Ovary (tissue), 9 donors: ENCODE data around the gene SLC25A47. TPM values are rescaled to one million over a fixed set of nuclear protein-coding genes. Genes with fewer than 3 reads are reported as not detected.
"Not testable (repeated sequence)": the region's sequence is repeated elsewhere in the genome, so short reads cannot be mapped to it uniquely, and the experiment has no call there.

ENCODE experiments used
- DNase-seq, 5 donors: peaks; one replicate each; pipeline ENCODE4 v3.0.0-alpha.2; 2019 to 2020
- H3K27ac ChIP-seq, 2 donors: fragments of 200-600 bp; one replicate each; pipeline versions ENCODE4 v1.5.1 to v1.8.0; 2019 to 2022
- H3K27me3 ChIP-seq: fragments of 200-600 bp; one replicate; pipeline ENCODE4 v1.8.0; 2022
- H3K36me3 ChIP-seq: fragments of 200-600 bp; sonication (generic); one replicate; pipeline ENCODE4 v1.5.1; 2019
- H3K4me1 ChIP-seq: one replicate; pipeline ENCODE4 v1.8.1; 2013; ENCODE audit warnings: mild to moderate bottlenecking, moderate library complexity; ENCODE audit not compliant: insufficient read depth
- H3K4me3 ChIP-seq: fragments of 200-600 bp; sonication (generic); one replicate; pipeline ENCODE4 v1.5.1; 2017
- H3K9me3 ChIP-seq, 2 donors: fragments of 200-600 bp in 1 of 2; sonication (generic) in 1 of 2; one replicate each; pipeline versions ENCODE4 v1.5.1 to v1.8.1; 2013 to 2019; ENCODE audit warnings: mild to moderate bottlenecking in 1 of 2, moderate library complexity in 1 of 2
- CTCF ChIP-seq, 3 donors: fragments of 450-650 bp in 2 of 3; fragments of 200-600 bp in 1 of 3; IDR thresholded peaks; one replicate each; pipeline versions ENCODE4 v1.5.1 to v1.8.0; 2016 to 2022; ENCODE audit warnings: antibody characterized with exemption in 3 of 3, mild to moderate bottlenecking in 1 of 3
- EP300 ChIP-seq: sonication (generic); formaldehyde crosslinking; IDR thresholded peaks from one replicate; pipeline ENCODE4 v1.6.1; 2017; ENCODE audit warnings: antibody characterized with exemption
- POLR2A ChIP-seq: fragments of 450-650 bp; IDR thresholded peaks from one replicate; pipeline ENCODE4 v1.6.1; 2017; ENCODE audit warnings: antibody characterized with exemption, mild to moderate bottlenecking, moderate library complexity
- WGBS, 3 donors: extraction: QIAGEN DNeasy Blood & Tissue Kit in 1 of 3; methylation state at CpG; one replicate each; pipeline versions ENCODE4 v1.1.5 to v1.1.7; 2013 to 2017; 5-methylcytosine and 5-hydroxymethylcytosine counted together
- intact Hi-C, 4 donors: fragments of 100-400 bp; cut with DNase I; formaldehyde crosslinking; loops; one replicate each; pipeline versions ENCODE4 v1.11.0 to v1.15.1; 2022 to 2023
- polyA plus RNA-seq, 2 donors: library from polyadenylated mRNA; stranded (reverse); fragments of 200-250 nt in 1 of 2; fragments of 350-450 nt in 1 of 2; fragmentation: Illumina TruSeq in 1 of 2; extraction: RNeasy Lipid Tissue Mini Kit (QIAGEN cat#74804) in 1 of 2; gene quantifications; one replicate each; pipeline ENCODE4 v1.2.3, GENCODE V29; 2013 to 2014
- total RNA-seq, 7 donors: library from RNA; depleted of rRNA in 2 of 7; stranded (reverse); fragments of >200 nt in 2 of 7; fragmentation: NEBNext Ultra II Directional in 3 of 7; extraction: Animal tissue kit (Norgen Biotek cat#: 25700) in 3 of 7; gene quantifications; one replicate each; pipeline versions ENCODE4 v1.1.0 to v1.2.4, GENCODE V29; 2016 to 2023
- donor health status: DM: no; HTN: no; CAD: no; lungs with moderate emphysema.
- donor health status: DM: no; HTN: no; CAD: no.
- donor health status: Bipolar disorder and iron deficiency.
- donor health status: DM: yes; HTN: yes; CAD: no.
- donor health status: DM: no; HTN: no; CAD: no.
- donor health status: DM: yes; HTN: yes; CAD: no.

SLC25A47 gene
- total and polyA plus RNA-seq, 9 donors: not detected

GRCh38 chr14:100340423-100340813 is 17.3 kb downstream of the SLC25A47 start:
- no peaks in the 10 kb centered on the region for H3K27me3 ChIP-seq
- no peaks in the 10 kb centered on the region for H3K9me3 ChIP-seq
- TF ChIP-seq CTCF (IDR thresholded peaks at IDR 0.05): no peak
- TF ChIP-seq EP300: no peak
- no peak for TF ChIP-seq POLR2A
- intact Hi-C loops: no loop called here
- peak in 2 of 5 donors; percentile 1 to 5 for DNase-seq
- no peaks in the 10 kb centered on the region for H3K4me1 ChIP-seq
- H3K4me3 ChIP-seq: no peak overlapping the region
- H3K36me3 ChIP-seq: no peaks in the 10 kb centered on the region
- whole genome bisulfite sequencing, 3 donors: 71 to 83% (median 77%) methylated on average over 6 of the region's 6 CpGs
- no peak overlapping the region for H3K27ac ChIP-seq

GRCh38 chr14:100341301-100342031 is 18.3 kb downstream of the SLC25A47 start:
- Histone ChIP-seq H3K36me3 (no peaks in the 10 kb centered on the region), H3K27me3 (no peaks in the 10 kb centered on the region), H3K4me1 (no peaks in the 10 kb centered on the region), H3K27ac (peak overlapping the region in 1 of 2 donors; percentile 5), H3K9me3 (no peaks in the 10 kb centered on the region), H3K4me3 (no peak overlapping the region)
- WGBS, 3 donors: 59 to 66% (median 65%) methylated on average over 8 of the region's 8 CpGs
- TF ChIP-seq EP300: no peak
- no peak for TF ChIP-seq POLR2A
- no peak for TF ChIP-seq CTCF (IDR thresholded peaks at IDR 0.05)
- intact Hi-C loops: no loop called here
- peak in 1 of 5 donors; percentile 16 for DNase-seq

- TF ChIP-seq CTCF (IDR thresholded peaks at IDR 0.05) (no peak), POLR2A (no peak), EP300 (no peak)
- no peaks in the 10 kb centered on the region for H3K36me3 ChIP-seq
- 93 to 97% (median 96%) methylated on average over 11 of the region's 11 CpGs for WGBS, 3 donors
- no peaks in the 10 kb centered on the region for H3K9me3 ChIP-seq
- no peak overlapping the region for H3K4me3 ChIP-seq
- intact Hi-C loops: no loop called here
- no peaks in the 10 kb centered on the region for H3K4me1 ChIP-seq
- no peaks in the 10 kb centered on the region for H3K27me3 ChIP-seq
- no peak overlapping the region for H3K27ac ChIP-seq
- no peak for DNase-seq
Observed at GRCh38 chr14:100342195-100342594, 19.1 kb downstream of the SLC25A47 start.

- H3K27me3 ChIP-seq, H3K4me1 ChIP-seq, DNase-seq, H3K27ac ChIP-seq, H3K4me3 ChIP-seq, H3K36me3 ChIP-seq, H3K9me3 ChIP-seq, intact Hi-C loops: not testable (repeated sequence)
- WGBS, 3 donors: 95 to 96% (median 95%) methylated on average over 12 of the region's 12 CpGs
Observed at GRCh38 chr14:100342826-100343225, 19.7 kb downstream of the SLC25A47 start.

GRCh38 chr14:100344657-100345056 is 21.5 kb downstream of the SLC25A47 start:
- WGBS, 3 donors: 92% methylated on average over 28 of the region's 35 CpGs; no CpG with 5 or more reads in 2 of the 3 donors
- H3K9me3 ChIP-seq: not testable (repeated sequence)

More at GRCh38 chr14:100344657-100345056, 21.5 kb downstream of the SLC25A47 start:
- H3K4me1 ChIP-seq, H3K36me3 ChIP-seq, H3K27ac ChIP-seq, DNase-seq, H3K27me3 ChIP-seq, intact Hi-C loops, H3K4me3 ChIP-seq: not testable (repeated sequence)
